Heart left ventricle (tissue), 16 donors: ENCODE measurements around the gene SYNE3. TPM values are rescaled to one million over a fixed set of nuclear protein-coding genes. Genes with fewer than 3 reads are reported as not detected.
A peak's percentile ranks its signal among the peaks of the same experiment; 100 is the strongest.

ENCODE experiments used
- ATAC-seq, 4 donors: fragments of 200-7000 bp; cut with Tn5 transposase; one replicate each; pipeline ENCODE4 v1.9.1; 2020 to 2022; ENCODE audit warnings: moderate library complexity in 4 of 4, mild to moderate bottlenecking in 3 of 4, moderate number of reproducible peaks in 1 of 4
- DNase-seq, 5 donors: peaks; one replicate each; pipeline ENCODE4 v3.0.0-alpha.2; 2020
- H3K27ac ChIP-seq, 12 donors: fragments of 200-600 bp; sonication (generic) in 4 of 12; one replicate each; pipeline versions ENCODE4 v1.5.0 to v1.8.0; 2016 to 2022; ENCODE audit warnings: mild to moderate bottlenecking in 2 of 12
- H3K27me3 ChIP-seq, 9 donors: fragments of 200-600 bp; sonication (generic) in 2 of 9; one replicate each; pipeline versions ENCODE4 v1.5.1 to v1.8.0; 2016 to 2022; ENCODE audit warnings: mild to moderate bottlenecking in 3 of 9
- H3K36me3 ChIP-seq, 9 donors: fragments of 200-600 bp; sonication (generic) in 2 of 9; one replicate each; pipeline versions ENCODE4 v1.5.0 to v1.8.0; 2018 to 2022; ENCODE audit warnings: mild to moderate bottlenecking in 2 of 9
- H3K4me1 ChIP-seq, 12 donors: fragments of 200-600 bp; sonication (generic) in 4 of 12; one replicate each; pipeline versions ENCODE4 v1.5.0 to v1.8.0; 2016 to 2022; ENCODE audit warnings: mild to moderate bottlenecking in 3 of 12
- H3K4me3 ChIP-seq, 12 donors: fragments of 200-600 bp; sonication (generic) in 4 of 12; one replicate each; pipeline versions ENCODE4 v1.5.0 to v1.8.0; 2017 to 2022; ENCODE audit warnings: mild to moderate bottlenecking in 9 of 12, moderate library complexity in 4 of 12
- H3K9me3 ChIP-seq, 12 donors: fragments of 200-600 bp; sonication (generic) in 4 of 12; one replicate each; pipeline versions ENCODE4 v1.5.0 to v1.8.0; 2016 to 2022; ENCODE audit warnings: mild to moderate bottlenecking in 1 of 12
- CTCF ChIP-seq, 12 donors: fragments of 200-600 bp; sonication (generic) in 4 of 12; IDR thresholded peaks; one replicate each; pipeline versions ENCODE4 v1.5.0 to v1.8.0; 2018 to 2022; ENCODE audit warnings: antibody characterized with exemption in 12 of 12, mild to moderate bottlenecking in 5 of 12
- POLR2A ChIP-seq, 2 donors: fragments of 450-650 bp; IDR thresholded peaks; one replicate each; pipeline ENCODE4 v1.6.1; 2017; ENCODE audit warnings: antibody characterized with exemption in 2 of 2, mild to moderate bottlenecking in 2 of 2, moderate library complexity in 2 of 2
- WGBS, 4 donors: extraction: QIAGEN DNeasy Blood & Tissue Kit in 2 of 4; methylation state at CpG; one replicate each; pipeline versions ENCODE4 v1.1.5 to v1.1.7; 2013 to 2018; 5-methylcytosine and 5-hydroxymethylcytosine counted together
- intact Hi-C, 10 donors: fragments of 100-400 bp; cut with DNase I; formaldehyde crosslinking; loops; one replicate each; pipeline versions ENCODE4 v1.11.1 to v1.14.2; 2022
- polyA plus RNA-seq, 2 donors: library from polyadenylated mRNA; stranded (reverse); fragments of 200-250 nt; gene quantifications; one replicate each; pipeline ENCODE4 v1.2.3, GENCODE V29; 2013
- total RNA-seq, 9 donors: library from RNA; depleted of rRNA in 2 of 9; stranded (reverse); fragments of >200 nt in 2 of 9; fragmentation: NEBNext Ultra II Directional in 3 of 9; extraction: Animal tissue kit (Norgen Biotek cat#: 25700) in 3 of 9; gene quantifications; one replicate each; pipeline versions ENCODE4 v1.1.0 to v1.2.4, GENCODE V29; 2016 to 2023
- donor health status: ischemic (EF 13 %, LVEDD 7.1; RV severe dilation, severe dysfunction).
- donor health status: healthy with polysubstance abuse.
- donor health status: DM: no; HTN: yes; CAD: no.
- donor health status: DM: no; HTN: no; CAD: no.
- donor health status: ischemic (EF 25% LVEDD 6.9; RV normal size, moderate dysfunction).
- donor health status: ischemic (EF 25% LVEDD 5.7; RV mildly dilated, moderate dysfunction).
- donor health status: healthy.
- donor health status: DM: yes; HTN: yes; CAD: no.
- donor health status: ischemic (EF 35%, LVEDD 5.7; RV mildly dilated, moderate dysfunction).
- donor health status: nonischemic (EF 11% LVEDD 7.7; RV severe dilation, severe dysfunction).
- donor health status: DM: yes; HTN: yes; CAD: no.
- donor health status: PGD.
- donor health status: ischemic (EF 29% LVEDD 5.4; RV normal size, mild dysfunction).
- donor health status: nonischemic (EF 23%, LVEDD 6.1; RV moderate dilation, normal function).

The SYNE3 gene
- total and polyA plus RNA-seq, 11 donors = 3.1 to 16.9 (median 8.0) TPM

DNA sequence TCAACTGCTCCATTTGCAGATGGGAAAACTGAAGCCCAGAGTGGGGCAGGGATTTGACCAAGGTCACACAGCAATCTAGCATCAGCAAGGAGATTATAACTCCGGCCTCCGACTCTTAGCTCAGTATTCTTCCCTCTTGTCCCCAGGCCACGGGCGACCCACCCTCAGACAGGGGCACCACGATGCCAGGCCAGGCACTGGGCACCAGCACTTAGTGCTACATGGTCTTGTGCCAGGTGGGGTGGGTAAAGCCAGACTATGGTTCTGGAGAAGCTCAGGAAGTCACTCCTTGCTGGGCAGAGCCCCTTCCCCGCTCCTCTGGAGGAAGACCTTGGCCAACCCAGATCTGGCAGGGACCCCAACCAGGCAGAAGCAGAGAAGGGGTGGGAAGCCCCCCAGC is 41.5 kb downstream of the SYNE3 start:
- WGBS, 4 donors = 98 to 99% (median 98%) methylated on average over 6 of the region's 6 CpGs; no CpG with 5 or more reads in 1 of the 4 donors

GRCh38 chr14:95474486-95474885 is 42.0 kb downstream of the SYNE3 start:
- no peak for ATAC-seq
- intact Hi-C loops = loop anchor here in 1 of 10 donors (5.0 kb wide), 1 partner anchor 43 kb away; the partner anchor contains the start of gene SYNE3
- peak in 1 of 5 donors; percentile 25 for DNase-seq
- Histone ChIP-seq H3K4me1 (peaks cover 0 to 47% (median 24%) of the 10 kb centered on the region in 12 donors), H3K27me3 (no peaks in the 10 kb centered on the region), H3K27ac (no peak overlapping the region), H3K9me3 (peaks cover 0 to 4% (median 0%) of the 10 kb centered on the region in 12 donors), H3K36me3 (peaks cover 0 to 55% (median 16%) of the 10 kb centered on the region in 9 donors), H3K4me3 (no peak overlapping the region)
- TF ChIP-seq CTCF (IDR thresholded peaks at IDR 0.05) (no peak), POLR2A (IDR thresholded peaks at IDR 0.05) (no peak)
- WGBS, 4 donors = 78 to 84% (median 80%) methylated on average over 6 of the region's 6 CpGs

More for the DNA sequence above, 41.5 kb downstream of the SYNE3 start:
- H3K36me3 ChIP-seq = peaks cover 0 to 51% (median 16%) of the 10 kb centered on the region in 9 donors
- no peak overlapping the region for H3K4me3 ChIP-seq
- H3K4me1 ChIP-seq = peaks cover 0 to 52% (median 26%) of the 10 kb centered on the region in 12 donors
- ATAC-seq (no peak), DNase-seq (peak in 1 of 5 donors; percentile 33)
- intact Hi-C loops = loop anchor here in 1 of 10 donors (5.0 kb wide), 1 partner anchor 42 kb away; the partner anchor contains the start of gene SYNE3
- H3K27me3 ChIP-seq = no peaks in the 10 kb centered on the region
- no peak overlapping the region for H3K27ac ChIP-seq
- TF ChIP-seq POLR2A (IDR thresholded peaks at IDR 0.05) (no peak), CTCF (IDR thresholded peaks at IDR 0.05) (no peak)
- peaks cover 0 to 4% (median 0%) of the 10 kb centered on the region in 12 donors for H3K9me3 ChIP-seq

- Histone ChIP-seq H3K4me3 (no peak overlapping the region), H3K27me3 (no peaks in the 10 kb centered on the region), H3K36me3 (peaks cover 0 to 68% (median 16%) of the 10 kb centered on the region in 9 donors), H3K27ac (peak overlapping the region in 4 of 12 donors; percentile 14 to 34 (median 22)), H3K9me3 (peaks cover 0 to 4% (median 0%) of the 10 kb centered on the region in 12 donors), H3K4me1 (peaks cover 0 to 44% (median 30%) of the 10 kb centered on the region in 12 donors)
- DNase-seq (peak in 1 of 5 donors; percentile 56), ATAC-seq (peak; percentile 46 to 65 (median 52))
- 35 to 56% (median 44%) methylated on average over 10 of the region's 10 CpGs for WGBS, 4 donors
- intact Hi-C loops = loop anchor here in 1 of 10 donors (5.0 kb wide), 1 partner anchor 44 kb away; the partner anchor contains the start of gene SYNE3
- TF ChIP-seq CTCF (IDR thresholded peaks at IDR 0.05) (no peak), POLR2A (IDR thresholded peaks at IDR 0.05) (no peak)
These were observed 43.6 kb downstream of the SYNE3 start for GRCh38 chr14:95472819-95473251.

DNA sequence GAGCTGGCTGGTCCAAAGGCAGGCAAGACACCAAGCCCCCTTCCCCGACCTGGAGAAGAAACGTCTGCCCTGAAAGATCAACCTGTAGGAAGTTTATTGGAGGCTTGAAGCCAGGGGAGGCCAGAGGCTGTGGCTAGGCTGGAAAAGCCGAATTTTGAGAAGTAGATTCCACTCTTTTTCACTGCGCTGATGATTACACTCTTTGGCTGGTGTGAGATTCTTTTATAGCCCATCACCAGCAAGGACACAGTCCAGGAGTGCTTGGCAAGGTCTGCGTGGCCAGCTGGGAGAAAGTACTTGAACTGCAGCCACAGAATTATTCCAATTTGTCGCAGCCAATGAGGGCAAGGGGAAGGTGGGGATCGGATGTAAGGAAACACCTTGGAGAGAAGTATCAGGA is 45.0 kb downstream of the SYNE3 start:
- Histone ChIP-seq H3K4me1 (peaks cover 0 to 58% (median 34%) of the 10 kb centered on the region in 12 donors), H3K36me3 (peaks cover 0 to 81% (median 16%) of the 10 kb centered on the region in 9 donors), H3K27ac (peak overlapping the region in 10 of 12 donors; percentile 6 to 66 (median 49)), H3K27me3 (no peaks in the 10 kb centered on the region), H3K9me3 (no peaks in the 10 kb centered on the region), H3K4me3 (no peak overlapping the region)
- TF ChIP-seq CTCF (IDR thresholded peaks at IDR 0.05) = no peak
- TF ChIP-seq POLR2A (IDR thresholded peaks at IDR 0.05) = no peak
- WGBS, 4 donors = 48 to 60% (median 55%) methylated on average over 7 of the region's 7 CpGs
- peak in 1 of 5 donors; percentile 75 for DNase-seq
- intact Hi-C loops = loop anchor here in 1 of 10 donors (5.0 kb wide), 1 partner anchor 46 kb away; the partner anchor contains the start of gene SYNE3
- peak; percentile 48 to 70 (median 65) for ATAC-seq
